ENCODE data around the gene FANCC.

FANCC gene

GRCh38 chr9:95063300-95063699 lies 254.2 kb downstream of the FANCC start:
- H3K4me3 ChIP-seq (ENCODE audit: low read depth, low read length): no peak overlapping the region
- no peak for TF ChIP-seq CTCF (IDR thresholded peaks at IDR 0.05; ENCODE audit: low read depth, low read length, missing control alignments)
- DNase-seq (ENCODE audit: low read depth): no peak

GRCh38 chr9:95062596-95063065 lies 254.9 kb downstream of the FANCC start:
- H3K4me3 ChIP-seq (ENCODE audit: low read depth, low read length): no peak overlapping the region
- TF ChIP-seq CTCF (IDR thresholded peaks at IDR 0.05; ENCODE audit: low read depth, low read length, missing control alignments): no peak
- DNase-seq (ENCODE audit: low read depth): no peak

- DNase-seq (ENCODE audit: low read depth): no peak
- TF ChIP-seq CTCF (IDR thresholded peaks at IDR 0.05; ENCODE audit: low read depth, low read length, missing control alignments): no peak
- H3K4me3 ChIP-seq (ENCODE audit: low read depth, low read length): no peak overlapping the region
Measured at GRCh38 chr9:95061916-95062595, 255.5 kb downstream of the FANCC start.

- no peak for DNase-seq (ENCODE audit: low read depth)
Measured at GRCh38 chr9:95060916-95061315, 256.6 kb downstream of the FANCC start.

GRCh38 chr9:95060234-95060633 lies 257.3 kb downstream of the FANCC start:
- H3K4me3 ChIP-seq (ENCODE audit: low read depth, low read length): no peak overlapping the region
- no peak for TF ChIP-seq CTCF (IDR thresholded peaks at IDR 0.05; ENCODE audit: low read depth, low read length, missing control alignments)
- DNase-seq (ENCODE audit: low read depth): no peak

More at GRCh38 chr9:95060916-95061315, 256.6 kb downstream of the FANCC start:
- no peak overlapping the region for H3K4me3 ChIP-seq (ENCODE audit: low read depth, low read length)
- no peak for TF ChIP-seq CTCF (IDR thresholded peaks at IDR 0.05; ENCODE audit: low read depth, low read length, missing control alignments)

- TF ChIP-seq CTCF (IDR thresholded peaks at IDR 0.05; ENCODE audit: low read depth, low read length, missing control alignments): no peak
- no peak overlapping the region for H3K4me3 ChIP-seq (ENCODE audit: low read depth, low read length)
- no peak for DNase-seq (ENCODE audit: low read depth)
Measured at GRCh38 chr9:95058795-95059386, 258.6 kb downstream of the FANCC start.

Data from GM12864 (cell line).